Activated CD8-positive, alpha-beta memory T cell treated with anti-CD3 and anti-CD28 coated beads for 24 hours (primary cell): ENCODE results near the gene NHSL1.
A peak's percentile ranks its signal among the peaks of the same experiment; 100 is the strongest.

Experiments used
- DNase-seq: peaks from one replicate; pipeline ENCODE4 v3.0.0-alpha.2; 2020

Gene NHSL1

DNA sequence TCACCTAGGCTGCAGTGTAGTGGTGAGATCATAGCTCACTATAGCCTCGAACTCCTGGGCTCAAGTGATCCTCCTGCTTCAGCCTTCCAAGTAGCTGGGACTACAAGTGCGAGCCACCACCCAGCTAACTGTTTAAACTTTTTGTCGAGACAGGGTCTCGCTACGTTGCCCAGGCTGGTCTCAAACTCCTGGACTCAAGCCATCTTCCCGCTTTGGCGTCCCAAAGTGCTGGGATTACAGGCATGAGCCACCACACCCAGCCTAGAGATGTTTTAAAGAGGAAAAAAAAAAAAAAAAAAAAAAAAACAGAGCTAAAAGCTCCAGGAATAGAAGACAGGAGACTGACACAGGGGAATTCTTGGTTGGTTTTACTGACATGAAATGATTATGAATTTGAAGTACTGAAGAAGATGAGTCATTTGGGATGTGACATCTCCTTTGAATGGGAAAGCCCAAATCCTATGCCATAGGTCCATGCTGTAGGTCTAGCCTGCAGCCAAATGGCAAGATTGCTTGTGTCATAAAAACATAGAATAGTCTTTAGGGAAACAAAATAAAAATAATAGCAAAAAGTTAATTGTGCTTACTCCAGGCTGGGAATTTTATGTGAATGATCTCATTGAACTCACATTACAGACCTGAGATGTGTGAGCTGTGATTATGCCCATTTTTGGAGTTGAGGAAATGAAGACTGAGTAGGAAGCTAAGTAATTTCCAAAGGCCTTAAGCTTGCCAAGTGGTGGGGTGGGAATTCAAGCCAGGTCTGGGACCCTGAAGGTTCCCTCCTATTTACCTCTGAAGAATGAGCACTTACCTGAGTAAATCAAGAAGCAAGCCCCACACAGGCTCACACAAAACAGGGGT, 24.3 kb upstream of the NHSL1 start:
- no peak for DNase-seq

DNA sequence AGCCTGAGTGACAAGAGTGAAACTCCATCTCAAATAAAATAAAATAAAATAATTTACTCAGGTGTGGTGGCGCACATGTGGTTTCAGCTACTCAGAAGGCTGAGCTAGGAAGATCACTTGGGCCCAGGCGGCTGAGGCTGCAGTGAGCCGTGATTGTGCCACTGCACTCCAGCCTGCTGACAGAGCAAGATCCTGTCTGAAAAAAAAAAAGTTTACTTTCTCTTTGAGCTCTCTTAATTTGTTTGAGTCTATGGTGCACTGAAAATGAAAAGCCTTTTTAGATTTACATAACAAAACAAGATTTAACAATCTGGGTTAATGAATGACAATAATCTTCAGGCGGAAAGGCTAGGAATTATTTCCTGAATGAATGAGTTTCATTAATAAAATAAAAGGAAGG, 23.3 kb upstream of the NHSL1 start:
- DNase-seq: no peak

DNA sequence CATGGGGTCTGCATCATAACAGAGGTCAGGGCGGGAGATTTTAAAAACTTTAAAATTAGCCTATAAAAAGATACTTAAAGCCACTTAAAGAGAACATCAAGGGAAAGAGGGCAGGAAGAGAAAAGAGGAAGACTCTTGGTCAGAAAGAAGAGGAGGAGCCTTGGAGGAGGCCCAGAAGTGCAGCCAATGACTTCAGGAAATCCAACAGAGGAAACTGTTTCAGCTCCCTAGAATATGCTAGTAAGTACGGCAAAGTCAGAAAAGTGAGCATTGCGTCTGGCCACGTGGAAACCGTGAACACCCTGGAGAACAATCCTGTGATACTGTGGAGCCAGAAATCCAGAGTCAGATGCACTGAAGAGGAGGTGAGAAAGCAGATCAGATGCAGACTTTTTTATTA, 22.5 kb upstream of the NHSL1 start:
- no peak for DNase-seq

DNA sequence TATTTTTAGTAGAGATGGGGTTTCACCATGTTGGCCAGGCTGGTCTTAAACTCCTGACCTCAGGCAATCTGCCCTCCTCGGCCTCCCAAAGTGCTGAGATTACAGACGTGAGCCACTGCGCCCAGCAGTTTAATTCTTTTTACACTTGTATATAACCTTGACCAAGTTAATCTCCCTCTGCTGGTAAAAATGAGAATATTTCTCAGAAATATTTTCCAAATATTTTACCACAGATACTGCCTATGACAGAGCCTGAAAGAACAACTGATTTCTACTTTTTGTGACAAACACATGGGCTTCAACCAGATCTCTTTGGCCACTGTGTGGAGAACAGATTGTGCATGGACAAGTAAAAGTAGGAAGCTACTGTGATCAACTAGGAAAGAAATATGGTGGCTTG, 21.2 kb upstream of the NHSL1 start:
- no peak for DNase-seq

DNA sequence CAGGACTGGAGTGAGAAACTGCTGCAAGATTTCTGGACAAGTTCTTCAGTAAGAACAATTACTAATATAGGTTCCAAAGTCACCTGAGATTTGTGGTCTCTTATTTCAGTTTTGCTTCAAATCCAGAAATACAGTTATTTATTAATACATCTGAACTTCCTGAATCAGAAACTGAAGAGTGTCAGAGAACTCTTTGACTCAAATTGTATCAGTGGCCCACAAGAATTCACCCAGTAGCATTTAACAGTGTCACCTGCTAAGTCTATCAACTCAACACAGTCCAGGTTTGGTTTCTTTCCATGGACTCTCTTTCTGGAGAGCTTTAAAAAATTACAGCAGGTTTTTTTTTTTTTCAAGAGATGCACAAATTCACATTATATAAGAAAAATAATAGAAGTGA, 18.8 kb upstream of the NHSL1 start:
- no peak for DNase-seq

DNA sequence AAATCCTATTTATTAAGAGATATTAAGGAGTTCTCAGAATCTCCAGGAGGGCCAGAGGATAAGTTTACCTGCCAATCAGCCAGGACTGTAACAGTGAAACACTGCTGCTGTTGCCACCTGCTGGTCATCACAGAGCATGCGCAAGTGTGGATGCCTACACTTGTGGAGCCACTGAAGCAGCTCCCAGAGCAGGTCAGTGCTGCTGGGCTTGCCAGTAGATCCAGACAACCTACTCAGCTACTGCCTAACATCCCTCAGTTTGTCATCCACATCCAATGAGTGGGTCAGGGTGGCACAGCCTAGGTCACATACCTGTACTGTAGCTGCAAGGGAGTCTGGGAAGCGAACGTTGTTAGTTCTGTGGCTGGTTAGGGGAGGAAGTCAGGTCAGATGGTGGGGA, 18.3 kb upstream of the NHSL1 start:
- peak; percentile 77 for DNase-seq

DNA sequence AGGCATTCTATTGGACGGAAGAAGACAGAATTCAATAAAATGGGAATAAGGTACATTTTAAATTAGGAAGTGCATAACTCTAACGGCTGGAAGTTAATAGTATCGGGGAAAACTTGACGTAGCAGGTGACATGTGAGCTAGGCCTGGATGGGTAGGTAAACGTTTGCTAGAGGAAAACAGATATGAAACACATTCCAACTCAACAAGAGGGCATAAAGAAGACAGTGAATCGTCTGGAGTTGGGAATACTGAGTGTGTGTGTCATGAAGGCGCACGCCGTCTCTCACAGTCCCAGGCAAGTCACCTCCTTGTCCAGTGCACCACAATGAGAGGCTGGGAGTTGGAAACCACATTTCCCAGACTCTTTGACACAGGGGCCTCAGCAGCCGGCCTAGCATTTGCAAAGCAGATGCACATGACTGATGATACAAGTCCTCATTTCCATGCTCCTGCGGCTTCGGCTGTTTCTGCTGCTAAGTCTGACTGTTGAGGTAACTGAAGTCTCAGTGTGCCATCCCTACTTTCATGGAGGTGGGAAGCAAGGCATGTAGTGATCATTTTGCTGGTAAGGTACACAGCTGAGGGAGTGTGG, 16.5 kb upstream of the NHSL1 start:
- no peak for DNase-seq

DNA sequence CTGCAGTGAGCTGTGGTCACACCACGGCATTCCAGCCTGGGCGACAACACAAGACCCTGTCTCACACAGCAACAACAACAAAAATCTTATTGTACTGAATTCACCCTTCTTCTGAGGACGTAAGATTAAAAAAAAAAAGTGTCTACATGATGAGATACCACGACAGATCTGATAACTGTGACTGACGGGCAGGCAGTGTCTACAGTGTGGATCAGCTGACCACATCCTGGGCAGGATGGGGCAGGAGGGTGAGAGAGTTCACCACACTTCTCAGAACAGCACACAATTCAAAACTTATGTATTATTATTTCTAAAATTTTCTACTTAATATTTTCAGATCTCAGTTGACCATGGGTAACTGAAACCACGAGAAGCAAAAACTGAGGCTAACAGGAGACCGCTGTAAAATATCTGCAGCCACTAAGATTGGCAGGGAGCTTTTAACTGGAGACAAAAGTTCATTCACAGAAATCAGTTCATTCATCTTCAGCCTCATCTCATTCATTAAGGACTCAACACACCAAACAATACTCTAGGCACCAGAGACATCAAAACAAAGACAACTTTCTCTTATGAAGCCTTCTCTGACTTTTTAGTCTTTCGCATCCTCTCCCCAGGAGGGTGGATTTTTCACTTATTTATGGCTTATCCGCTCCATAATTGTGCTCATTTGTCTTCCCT, 15.7 kb upstream of the NHSL1 start:
- DNase-seq: no peak

DNA sequence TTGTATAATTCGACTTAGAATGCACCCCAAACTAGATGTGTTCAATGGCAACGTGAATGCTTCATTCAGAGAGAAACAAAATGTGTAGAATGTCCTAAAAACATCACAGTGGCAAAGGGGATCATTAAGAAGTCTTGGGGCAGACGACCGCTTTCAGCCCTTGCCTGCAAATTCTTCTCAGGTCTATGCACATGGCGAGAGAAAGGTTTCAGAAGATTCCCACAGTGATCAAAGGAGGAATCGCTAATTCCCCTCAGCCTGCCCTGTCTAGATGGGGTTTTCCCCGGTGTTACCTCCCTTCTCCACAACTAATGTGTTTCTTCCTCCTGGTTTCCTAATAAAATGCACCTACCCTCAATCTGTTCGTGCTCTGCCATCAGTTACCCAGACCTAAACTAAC, 13.3 kb upstream of the NHSL1 start:
- no peak for DNase-seq

DNA sequence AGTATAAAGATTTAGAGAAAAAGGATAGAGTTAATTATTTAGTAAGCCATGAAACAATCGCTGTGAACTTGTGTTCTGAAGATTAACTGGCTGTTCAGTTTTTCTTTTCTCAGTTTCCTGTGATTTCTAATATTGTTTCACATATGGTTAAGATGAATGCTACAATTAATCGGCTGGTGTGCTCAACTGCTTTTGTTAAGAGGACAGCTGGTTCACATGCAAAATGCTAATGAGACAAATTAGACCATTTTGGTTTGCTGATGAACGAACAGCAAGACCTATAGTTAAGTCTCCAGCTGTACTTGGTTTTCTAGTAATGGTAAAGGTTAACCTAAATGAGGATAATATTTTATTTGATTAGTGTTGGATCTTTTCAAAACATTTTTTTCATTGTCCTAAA, 10.8 kb upstream of the NHSL1 start:
- DNase-seq: no peak

DNA sequence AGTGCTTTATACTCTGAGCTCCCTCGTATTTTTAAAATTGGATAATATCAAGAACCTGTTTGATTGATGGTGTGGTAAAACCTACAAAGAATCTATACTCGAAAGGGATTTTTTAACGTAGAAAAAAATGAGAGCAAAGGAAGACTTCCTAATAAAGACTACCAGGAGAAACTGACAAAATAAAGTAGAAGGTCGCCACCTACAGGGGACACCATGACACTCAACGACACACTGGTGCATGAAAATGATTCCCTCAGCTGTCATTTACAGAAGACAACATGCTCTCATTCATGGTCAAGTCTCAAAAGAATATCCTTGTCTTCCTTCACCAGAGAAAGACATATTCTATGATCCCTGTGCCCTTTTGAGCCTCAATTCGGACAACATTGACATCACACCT, 10.1 kb upstream of the NHSL1 start:
- no peak for DNase-seq

DNA sequence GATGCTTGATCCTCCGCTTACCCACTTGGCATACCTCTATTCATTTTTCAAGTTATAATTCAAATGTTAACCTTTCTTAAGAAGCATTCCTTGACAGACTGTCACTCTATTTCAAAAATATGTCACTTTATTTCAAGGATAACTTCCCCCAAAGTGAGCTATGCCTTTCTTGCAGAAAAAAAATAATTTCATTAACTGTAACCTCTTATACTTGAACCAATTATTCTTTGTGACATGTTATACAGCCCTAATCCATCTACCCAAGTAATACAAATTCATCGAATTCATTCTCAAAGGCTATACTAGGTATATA, 9.3 kb upstream of the NHSL1 start:
- DNase-seq: no peak

DNA sequence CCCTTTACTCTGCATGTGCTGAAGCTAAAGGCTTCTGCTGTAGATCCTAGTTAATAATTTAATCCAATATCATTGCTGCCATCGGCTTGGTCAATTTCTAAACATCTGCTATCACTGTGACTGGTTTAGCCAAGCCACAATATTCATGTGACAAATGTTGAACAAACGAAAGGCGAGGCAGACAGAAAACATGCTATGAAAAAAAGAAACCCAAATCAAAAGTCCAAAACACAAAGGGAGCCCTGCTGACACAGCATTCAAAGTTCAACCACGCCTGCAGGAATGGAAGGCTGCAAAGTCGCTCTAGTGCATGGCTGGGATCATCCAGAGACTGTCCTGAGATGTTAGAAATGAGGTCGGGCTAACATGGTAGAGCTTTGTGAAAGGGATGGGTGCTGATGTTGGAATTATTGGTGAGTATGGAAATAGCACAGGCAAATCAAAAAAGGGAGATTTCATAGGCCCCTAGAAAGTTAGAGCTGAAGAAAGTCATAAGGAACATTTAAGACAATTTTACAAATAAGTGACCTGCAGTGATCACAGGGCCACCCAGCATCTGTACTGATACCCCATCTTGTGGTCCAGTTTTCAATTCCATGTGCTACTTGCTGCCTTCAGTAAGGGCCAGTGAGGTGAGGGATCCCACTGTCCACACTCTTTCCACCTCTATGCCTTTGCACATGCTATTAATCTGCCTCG, 8.8 kb upstream of the NHSL1 start:
- DNase-seq: no peak

DNA sequence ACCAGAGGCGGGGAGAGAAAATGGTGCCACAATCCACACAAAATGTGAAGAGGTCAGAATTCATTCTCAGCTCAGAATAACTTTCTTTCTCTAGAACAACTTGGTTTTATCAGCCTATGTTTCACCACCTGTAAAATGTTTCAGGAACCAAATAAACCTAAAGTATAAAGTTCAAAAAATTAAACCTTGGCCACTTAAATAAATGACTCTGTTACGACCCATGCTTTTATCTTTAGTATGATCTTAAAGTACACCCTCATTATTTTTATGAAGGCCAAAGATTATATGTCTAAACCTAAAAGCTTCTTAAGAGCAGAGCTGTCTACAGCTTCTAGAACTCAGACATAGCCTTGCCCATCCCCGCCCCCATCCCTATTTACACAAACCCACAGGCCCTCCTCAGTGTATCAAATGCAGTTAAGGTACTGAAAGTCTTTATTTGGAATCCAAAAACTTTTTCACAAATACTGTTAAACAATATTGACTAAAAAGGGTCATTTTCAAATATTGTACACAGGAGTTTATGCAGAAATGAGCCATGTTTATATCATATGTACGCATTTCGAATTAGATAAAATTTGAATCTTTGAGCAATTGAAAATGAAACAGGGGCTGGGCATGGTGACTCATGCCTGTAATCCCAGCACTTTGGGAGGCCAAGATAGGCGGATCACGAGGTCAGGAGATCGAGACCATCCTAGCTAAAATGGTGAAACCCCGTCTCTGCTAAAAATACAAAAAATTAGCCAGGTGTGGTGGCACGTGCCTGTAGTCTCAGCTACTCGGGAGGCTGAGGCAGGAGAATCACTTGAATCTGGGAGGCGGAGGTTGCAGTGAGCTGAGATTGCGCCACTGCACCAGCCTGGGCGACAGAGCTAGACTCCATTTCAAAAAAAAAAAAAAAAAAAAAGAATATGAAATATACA, 5.7 kb upstream of the NHSL1 start:
- no peak for DNase-seq

DNA sequence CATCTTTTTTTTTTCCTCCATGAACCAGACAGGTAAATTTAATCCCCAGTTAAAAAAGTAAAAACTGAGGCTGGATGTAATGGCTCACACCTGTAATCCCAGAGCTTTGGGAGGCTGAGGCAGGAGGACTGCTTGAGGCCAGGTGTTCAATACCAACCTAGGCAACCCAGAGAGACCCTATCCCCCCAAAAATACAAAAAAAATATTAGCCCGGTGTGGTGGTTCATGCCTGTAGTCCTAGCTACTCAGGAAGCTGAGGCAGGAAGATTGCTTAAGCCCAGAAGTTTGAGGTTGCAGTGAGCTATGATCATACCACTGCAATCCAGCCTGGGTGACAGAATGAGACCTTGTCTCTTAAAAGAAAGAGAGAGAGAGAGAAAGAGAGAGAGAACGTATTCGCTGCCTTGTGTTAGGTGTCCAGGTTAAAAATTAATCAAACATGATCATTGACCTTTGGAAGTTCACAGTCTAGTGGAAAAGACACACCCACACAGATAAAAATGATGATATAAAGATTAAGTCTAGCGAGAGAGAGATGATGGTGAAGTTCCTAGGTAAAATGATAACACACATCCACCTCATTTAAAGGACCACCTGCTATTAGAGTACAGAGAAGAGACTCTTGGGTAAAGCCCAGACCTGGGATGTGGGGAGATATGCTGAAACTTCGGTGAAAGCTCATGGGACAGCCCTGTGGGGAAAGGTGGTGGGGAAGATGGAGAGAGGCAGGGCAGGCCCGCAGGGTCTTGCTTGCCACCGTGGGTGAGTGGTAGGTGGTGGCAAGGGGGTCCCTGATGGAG, 4.8 kb upstream of the NHSL1 start:
- DNase-seq: no peak

DNA sequence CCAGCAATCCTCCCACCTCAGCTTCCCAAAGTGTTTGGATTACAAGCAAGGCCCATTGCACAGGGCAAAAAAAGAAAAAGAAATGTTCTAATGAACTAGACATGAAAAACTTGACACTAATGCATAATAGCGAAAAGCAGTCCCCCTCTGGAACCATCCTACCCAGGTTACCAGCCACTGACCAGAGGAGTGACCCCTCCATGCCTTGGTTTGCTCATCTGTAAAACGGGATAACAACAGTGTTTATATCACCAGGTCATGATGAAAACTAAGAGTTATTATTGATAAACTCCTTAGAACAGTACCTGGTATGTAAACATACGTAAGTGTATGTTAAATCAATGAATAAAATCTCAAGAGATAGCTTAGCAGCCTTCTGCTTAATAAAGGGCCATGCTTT, 3.3 kb upstream of the NHSL1 start:
- no peak for DNase-seq

DNA sequence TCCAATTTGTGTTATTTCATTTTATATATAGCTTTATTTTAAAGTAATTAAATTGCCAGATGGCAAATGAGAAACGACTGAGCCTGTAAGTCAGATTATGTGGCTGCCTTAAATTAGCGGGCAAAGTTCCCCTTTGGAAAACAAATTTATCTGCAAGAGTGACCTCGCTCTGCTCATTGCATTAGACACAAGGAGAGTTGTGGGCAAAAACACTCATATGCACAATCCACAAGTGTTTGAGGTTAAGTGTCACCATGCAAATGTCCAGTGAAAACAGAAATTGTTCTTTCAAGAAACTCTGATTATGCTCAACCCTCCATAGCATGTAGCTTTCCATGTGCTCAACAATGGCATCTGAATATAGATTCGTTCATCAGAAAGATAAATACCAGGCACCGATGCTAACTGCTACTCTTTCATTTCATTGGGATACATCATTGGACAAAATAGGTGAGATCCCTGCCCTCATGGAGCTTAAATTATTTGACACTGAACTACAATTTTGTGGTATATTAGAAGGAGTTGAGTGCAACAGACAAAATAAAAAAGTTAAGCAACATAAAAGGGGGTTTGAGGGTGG, 1.7 kb upstream of the NHSL1 start:
- DNase-seq: no peak

DNA sequence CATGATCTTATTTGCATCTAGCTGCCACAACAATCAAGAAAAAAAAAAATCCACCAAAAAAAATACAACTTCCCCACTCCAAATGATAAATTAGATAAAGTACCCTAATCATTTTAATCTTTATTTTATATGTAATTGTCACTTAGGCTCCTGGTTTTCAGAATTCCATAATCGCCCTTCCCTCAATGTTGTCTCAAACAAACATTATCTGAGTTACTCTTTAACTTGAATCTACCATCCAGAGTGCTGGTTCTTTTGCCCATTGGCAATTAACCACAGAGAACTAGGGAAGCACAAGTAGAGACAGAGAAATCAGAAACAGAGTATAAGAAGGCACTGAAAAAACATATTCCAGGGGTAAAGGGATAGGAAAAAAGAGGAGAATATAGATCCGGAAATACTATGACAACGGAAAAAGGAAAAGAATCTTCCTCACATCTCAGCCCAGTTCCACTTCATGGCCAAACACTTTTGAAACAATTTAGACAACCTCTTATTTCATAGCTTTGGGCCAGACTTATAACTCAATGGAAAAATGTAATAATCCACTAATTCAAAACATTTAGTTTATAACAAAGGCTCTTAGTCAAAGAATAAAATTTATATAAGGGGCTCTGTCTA, 861 bp upstream of the NHSL1 start:
- DNase-seq: no peak

DNA sequence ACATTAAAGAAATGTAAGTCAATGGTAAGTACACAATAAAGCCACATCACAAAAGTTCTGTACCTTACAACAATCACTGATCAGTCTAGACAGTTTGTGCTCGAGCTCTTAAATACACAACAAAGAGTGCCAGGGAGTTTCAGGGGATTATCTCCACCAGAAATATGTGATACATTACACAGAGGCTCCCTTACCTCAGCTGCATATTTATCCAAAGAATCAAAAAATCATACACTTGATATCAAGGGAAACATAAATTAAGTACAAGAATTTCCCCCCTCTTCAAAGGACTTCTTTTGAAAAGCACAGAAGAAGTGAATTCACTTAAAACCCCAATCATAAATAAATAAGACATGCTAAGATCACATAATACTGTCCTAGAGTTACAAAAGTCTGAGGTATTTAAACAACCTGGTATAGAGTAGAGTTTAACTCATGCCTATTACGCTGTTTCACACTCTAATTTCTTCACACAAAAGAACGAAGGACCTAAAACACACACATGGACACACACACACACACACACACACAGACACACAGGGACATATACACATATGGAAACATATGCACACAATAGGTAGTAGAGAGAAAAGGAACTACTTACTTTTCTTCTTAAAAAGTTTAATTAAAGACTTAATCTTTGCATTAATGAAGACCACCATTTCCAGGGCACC, 528 bp downstream of the NHSL1 start:
- no peak for DNase-seq

DNA sequence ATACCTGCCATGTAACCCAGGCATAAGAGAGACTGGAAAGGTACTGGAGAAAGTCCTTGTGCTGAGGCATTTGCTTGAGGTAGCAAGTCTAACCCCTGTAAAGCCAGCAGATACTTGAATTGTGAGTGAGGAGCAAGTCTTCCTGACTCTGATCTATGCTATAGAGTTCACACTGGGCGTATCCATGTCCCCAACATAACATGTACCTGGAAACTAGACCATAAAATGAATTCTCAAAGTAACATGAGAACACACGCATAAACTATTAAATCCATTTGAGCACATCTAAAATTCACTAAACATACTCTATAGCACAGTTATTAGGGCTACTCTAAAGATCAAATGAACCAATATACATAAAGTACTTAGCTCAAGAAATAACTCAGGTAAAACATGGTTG, 2.0 kb downstream of the NHSL1 start:
- DNase-seq: no peak
